Measurements from ENCODE around the gene ZG16B. TPM values are rescaled to one million over a fixed set of nuclear protein-coding genes. Genes with fewer than 3 reads are reported as not detected.

Gene ZG16B
- total RNA-seq, 1 experiment from 2014 or later: not detected

DNA sequence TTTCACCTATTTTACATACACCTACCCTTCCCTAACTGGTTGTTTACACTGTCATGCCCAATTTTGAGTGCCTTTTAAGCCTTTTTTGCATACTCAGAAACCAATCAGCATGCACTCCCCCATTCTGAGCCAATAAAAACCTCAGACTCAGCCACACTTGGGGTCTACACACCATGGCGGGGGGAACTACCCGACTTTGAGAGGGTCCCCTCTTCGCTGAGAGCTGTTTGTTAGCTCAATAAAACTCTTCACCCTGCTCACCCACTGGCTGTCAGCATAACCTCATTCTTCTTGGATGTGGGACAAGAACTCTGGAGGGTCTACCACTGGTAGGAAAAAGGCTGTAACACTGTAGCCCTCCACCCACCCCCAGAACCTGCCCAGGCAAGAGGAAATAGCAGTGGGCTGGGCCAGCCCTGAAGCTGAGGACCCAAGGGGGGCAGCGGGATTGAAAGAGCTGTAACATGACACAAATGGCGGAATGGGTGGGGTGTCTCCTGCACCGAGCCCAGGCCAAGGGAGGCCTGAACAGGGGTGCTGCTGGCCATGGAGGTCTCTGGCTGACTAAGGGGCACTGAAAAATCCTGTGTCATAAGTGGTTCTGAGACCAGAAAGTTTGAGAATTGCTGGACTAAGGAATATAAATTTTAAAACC is 49.9 kb downstream of the ZG16B start:
- Histone ChIP-seq H3K27ac (ENCODE audit: insufficient read length, low read depth, low read length) (no peak overlapping the region), H2BK120ac (ENCODE audit: low read depth, low read length, poor library complexity, severe bottlenecking) (no peak overlapping the region), H3K23me2 (ENCODE audit: insufficient read length, low read depth, low read length, poor library complexity, severe bottlenecking) (peaks cover 6% of the 10 kb centered on the region), H3K9ac (ENCODE audit: extremely low read depth, insufficient read length, low read length) (no peak overlapping the region), H3K23ac (ENCODE audit: insufficient read length, low read depth, low read length) (no peak overlapping the region), H3T11ph (ENCODE audit: low read length) (no peak overlapping the region), H4K8ac (replicated peaks; ENCODE audit: insufficient read length, low read depth, low read length) (no peak overlapping the region), H3K4ac (ENCODE audit: low read depth, low read length) (no peak overlapping the region), H2AK5ac (ENCODE audit: insufficient read length, low read length) (no peak overlapping the region), H3K14ac (ENCODE audit: insufficient read depth, low read length) (no peak overlapping the region), H3K27me3 (ENCODE audit: insufficient read depth, low read length) (no peaks in the 10 kb centered on the region), H3K18ac (ENCODE audit: insufficient read length, low read depth, low read length) (no peak overlapping the region), H3K56ac (ENCODE audit: insufficient read length, low read depth, low read length) (no peak overlapping the region), H3K79me1 (ENCODE audit: insufficient read depth, low read depth, low read length, poor library complexity, severe bottlenecking) (no peaks in the 10 kb centered on the region), H2BK20ac (ENCODE audit: low read depth, low read length, poor library complexity, severe bottlenecking) (no peak overlapping the region), H2BK5ac (ENCODE audit: insufficient read length, low read length) (no peak overlapping the region), H3K4me1 (ENCODE audit: insufficient read depth, low read length) (no peaks in the 10 kb centered on the region), H3K79me2 (ENCODE audit: insufficient read depth, low read length) (no peaks in the 10 kb centered on the region), H4K20me1 (ENCODE audit: control insufficient read depth, insufficient read depth, insufficient read length) (no peaks in the 10 kb centered on the region), H4K91ac (ENCODE audit: insufficient read length, low read depth, low read length) (no peak overlapping the region), H4K5ac (ENCODE audit: insufficient read length, low read depth, low read length) (no peak overlapping the region), H2BK12ac (ENCODE audit: insufficient read length, low read depth, low read length) (no peak overlapping the region), H2BK15ac (ENCODE audit: low read depth, low read length) (no peak overlapping the region), H3K4me2 (ENCODE audit: insufficient read depth, insufficient read length, low read length) (no peak overlapping the region), H2AFZ (ENCODE audit: low read length) (no peak overlapping the region), H3K9me3 (ENCODE audit: control insufficient read depth, low read depth, low read length) (no peaks in the 10 kb centered on the region)
- TF ChIP-seq, protein P1, sequence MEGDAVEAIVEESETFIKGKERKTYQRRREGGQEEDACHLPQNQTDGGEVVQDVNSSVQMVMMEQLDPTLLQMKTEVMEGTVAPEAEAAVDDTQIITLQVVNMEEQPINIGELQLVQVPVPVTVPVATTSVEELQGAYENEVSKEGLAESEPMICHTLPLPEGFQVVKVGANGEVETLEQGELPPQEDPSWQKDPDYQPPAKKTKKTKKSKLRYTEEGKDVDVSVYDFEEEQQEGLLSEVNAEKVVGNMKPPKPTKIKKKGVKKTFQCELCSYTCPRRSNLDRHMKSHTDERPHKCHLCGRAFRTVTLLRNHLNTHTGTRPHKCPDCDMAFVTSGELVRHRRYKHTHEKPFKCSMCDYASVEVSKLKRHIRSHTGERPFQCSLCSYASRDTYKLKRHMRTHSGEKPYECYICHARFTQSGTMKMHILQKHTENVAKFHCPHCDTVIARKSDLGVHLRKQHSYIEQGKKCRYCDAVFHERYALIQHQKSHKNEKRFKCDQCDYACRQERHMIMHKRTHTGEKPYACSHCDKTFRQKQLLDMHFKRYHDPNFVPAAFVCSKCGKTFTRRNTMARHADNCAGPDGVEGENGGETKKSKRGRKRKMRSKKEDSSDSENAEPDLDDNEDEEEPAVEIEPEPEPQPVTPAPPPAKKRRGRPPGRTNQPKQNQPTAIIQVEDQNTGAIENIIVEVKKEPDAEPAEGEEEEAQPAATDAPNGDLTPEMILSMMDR (conservative IDR thresholded peaks at IDR 0.05): no peak
- Mint-ChIP-seq H3K27ac (peak overlapping the region in 1 of 3 experiments; percentile 90; a peak in 1 of 7 replicates), H3K27me3 (ENCODE audit: low read depth) (peaks cover 35% of the 10 kb centered on the region), H3K4me1 (peaks cover 5 to 6% of the 10 kb centered on the region in 2 experiments), H3K4me3 (no peak overlapping the region), H3K9me3 (peaks cover 0 to 7% of the 10 kb centered on the region in 2 experiments; a peak in 3 of 5 replicates), H3K36me3 (ENCODE audit: insufficient read depth in 1 of 3, low read depth in 3 of 3) (no peaks in the 10 kb centered on the region; a peak in 1 of 7 replicates)
- WGBS (ENCODE audit: extremely low coverage, insufficient read length, low lambda C conversion rate): no CpG with 5 or more reads among the region's 6 CpGs
- DNase-seq: no peak

Other genes starting within 250 kb of the ZG16B start
- 38.8 and 39.9 TPM in 2 replicates for gene KCTD5, start 147.8 kb upstream of the ZG16B start, total RNA-seq (2021)
- 3.6 and 5.0 TPM in 2 replicates for gene PRSS27, start 110.1 kb upstream of the ZG16B start, total RNA-seq (2021)
- gene SRRM2, start 77.7 kb upstream of the ZG16B start, total RNA-seq (2021): 667 and 694 TPM in 2 replicates
- gene ELOB, start 53.0 kb upstream of the ZG16B start, total RNA-seq (2021): 319 and 331 TPM in 2 replicates
- gene PRSS33, start 42.7 kb upstream of the ZG16B start, total RNA-seq (2021): not detected in 2 replicates
- gene PRSS41, start 31.8 kb upstream of the ZG16B start, total RNA-seq (2021): not detected in 2 replicates
- gene PRSS21, start 13.1 kb upstream of the ZG16B start, total RNA-seq (2021): not detected in 2 replicates
- 1.9 and 2.4 TPM in 2 replicates for gene PRSS22, start 27.9 kb downstream of the ZG16B start, total RNA-seq (2021)
- 16.5 and 20.9 TPM in 2 replicates for gene FLYWCH2, start 52.9 kb downstream of the ZG16B start, total RNA-seq (2021)
- gene FLYWCH1, start 81.6 kb downstream of the ZG16B start, total RNA-seq (2021): 12.5 and 13.0 TPM in 2 replicates
- gene KREMEN2, start 134.0 kb downstream of the ZG16B start, total RNA-seq (2021): 12.8 and 14.6 TPM in 2 replicates
- 32.1 and 33.3 TPM in 2 replicates for gene PAQR4, start 139.0 kb downstream of the ZG16B start, total RNA-seq (2021)
- gene PKMYT1, start 150.1 kb downstream of the ZG16B start, total RNA-seq (2021): 114 and 120 TPM in 2 replicates
- 1.3 and 1.5 TPM in 2 replicates for gene CLDN9, start 182.6 kb downstream of the ZG16B start, total RNA-seq (2021)
- gene CLDN6, start 187.9 kb downstream of the ZG16B start, total RNA-seq (2021): 743 and 757 TPM in 2 replicates
- 147 and 148 TPM in 2 replicates for gene TNFRSF12A, start 190.1 kb downstream of the ZG16B start, total RNA-seq (2021)
- gene HCFC1R1, start 193.6 kb downstream of the ZG16B start, total RNA-seq (2021): 61.1 and 61.3 TPM in 2 replicates
- 65.7 and 68.2 TPM in 2 replicates for gene THOC6, start 193.7 kb downstream of the ZG16B start, total RNA-seq (2021)
- gene BICDL2, start 206.6 kb downstream of the ZG16B start, total RNA-seq (2021): 13.5 TPM in 2 replicates
- gene MMP25, start 216.3 kb downstream of the ZG16B start, total RNA-seq (2021): 13.5 and 14.2 TPM in 2 replicates
- gene IL32, start 235.3 kb downstream of the ZG16B start, total RNA-seq (2021): 2.0 and 2.6 TPM in 2 replicates

Data from H9 (cell line).